Activated T-cell treated with anti-CD3 and anti-CD28 coated beads, Interleukin-2, amount 50 U/mL, for 4 hours (primary cell): ENCODE data around the gene CNKSR1. TPM values are rescaled to one million over a fixed set of nuclear protein-coding genes. Genes with fewer than 3 reads are reported as not detected.

Source experiments
- ATAC-seq, 2 donors: fragments of 200-7000 bp; cut with Tn5 transposase; one replicate each; pipeline ENCODE4 v1.10.0; 2021
- DNase-seq: peaks from one replicate; pipeline ENCODE4 v3.0.0-alpha.2; 2020
- H3K27me3 Mint-ChIP-seq: one replicate; pipeline ENCODE4 v1.8.0; 2021; ENCODE audit warnings: low read depth, mixed read lengths
- H3K36me3 Mint-ChIP-seq: one replicate; pipeline ENCODE4 v1.8.0; 2022; ENCODE audit warnings: mixed read lengths; ENCODE audit not compliant: insufficient read depth
- H3K4me1 Mint-ChIP-seq: one replicate; pipeline ENCODE4 v1.8.0; 2021; ENCODE audit warnings: low read depth, mixed read lengths
- H3K4me3 Mint-ChIP-seq: one replicate; pipeline ENCODE4 v1.8.0; 2021; ENCODE audit warnings: mild to moderate bottlenecking, moderate library complexity, mixed read lengths
- H3K9me3 Mint-ChIP-seq: one replicate; pipeline ENCODE4 v1.8.0; 2021; ENCODE audit warnings: mixed read lengths
- total RNA-seq, 3 donors: library from RNA; stranded (reverse); gene quantifications; one replicate each; pipeline ENCODE4 v1.2.1, GENCODE V29; 2021

CNKSR1 gene
- total RNA-seq, 3 donors from 2014 or later: 4.3 to 6.1 (median 5.1) TPM

DNA sequence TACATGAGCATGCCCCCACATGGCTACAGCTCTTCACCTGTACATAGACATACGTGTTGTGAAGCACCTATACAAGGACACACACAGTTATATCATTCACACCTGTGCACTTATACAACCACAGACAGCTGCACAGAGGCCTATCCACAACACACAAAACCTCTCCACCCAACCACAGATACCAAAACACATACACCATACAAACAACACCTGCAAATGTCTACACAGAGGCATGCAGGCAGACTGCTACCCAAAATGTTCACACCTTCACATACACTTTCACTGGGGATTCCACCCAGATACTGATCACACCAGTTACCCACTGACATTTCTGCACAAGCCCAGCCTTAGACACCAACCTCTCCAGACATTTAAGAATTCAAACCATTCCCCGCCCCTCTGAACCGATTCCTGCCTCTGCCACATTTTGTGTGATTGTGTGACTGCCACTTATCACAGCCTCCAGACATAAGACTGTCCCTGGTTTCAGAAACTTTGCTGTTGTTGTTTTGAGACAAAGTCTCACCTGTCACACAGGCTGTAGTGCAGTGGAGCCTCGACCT lies 10.5 kb upstream of the CNKSR1 start:
- Mint-ChIP-seq H3K4me3 (no peak overlapping the region), H3K36me3 (no peaks in the 10 kb centered on the region)
- ATAC-seq: no peak

DNA sequence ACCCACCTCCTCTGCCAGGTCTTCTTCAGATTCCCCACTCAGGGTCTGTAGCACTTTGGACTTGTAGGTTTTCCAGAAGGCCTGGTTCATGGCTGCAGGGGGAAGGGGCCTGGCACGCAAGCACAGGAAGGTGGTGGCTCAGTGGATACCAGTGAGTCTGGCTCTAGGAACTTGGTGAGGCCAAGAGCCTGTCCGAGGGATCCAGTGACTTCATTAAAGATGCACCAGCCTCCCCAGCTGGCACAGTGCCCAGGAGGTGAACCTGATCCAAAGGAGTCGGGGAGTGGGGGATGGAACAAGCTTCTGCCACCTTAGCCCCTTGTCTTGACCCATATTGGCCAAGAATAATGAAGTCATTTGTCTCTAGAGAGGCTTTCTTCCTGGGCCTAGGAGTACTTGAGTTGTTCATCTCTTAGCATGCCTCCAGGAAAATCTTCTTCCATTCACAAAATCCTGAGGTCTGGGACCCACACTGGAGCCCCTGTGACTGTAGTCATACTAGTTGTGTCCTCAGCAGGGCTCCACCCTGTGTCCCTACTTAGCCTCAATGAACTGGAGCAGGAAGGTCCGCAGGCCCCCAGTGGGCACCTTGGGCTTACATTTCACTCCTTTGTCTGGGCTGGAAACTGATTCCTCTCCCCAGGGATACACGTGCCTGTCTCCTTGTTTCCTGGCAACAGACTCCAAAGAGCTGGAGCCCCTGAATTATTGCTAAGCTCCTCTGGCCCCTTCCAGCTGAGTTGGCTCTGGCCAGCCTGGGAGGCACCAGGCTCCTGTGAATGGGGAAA lies 8.7 kb upstream of the CNKSR1 start, which contains the start of gene C1orf232:
Gene C1orf232 (minus strand): TSS at position 554 of the 788 bp plus-strand sequence. CDS start 464 bp downstream, at position 90.
- DNase-seq (no peak), ATAC-seq (no peak)
- peaks cover 3% of the 10 kb centered on the region for H3K27me3 Mint-ChIP-seq
- no peaks in the 10 kb centered on the region for H3K36me3 Mint-ChIP-seq
- H3K4me1 Mint-ChIP-seq: peaks cover 15% of the 10 kb centered on the region
- peak within 1 kb of the TSS; percentile 93 for H3K4me3 Mint-ChIP-seq
- H3K9me3 Mint-ChIP-seq: no peaks in the 10 kb centered on the region

More for the DNA sequence above, 10.5 kb upstream of the CNKSR1 start:
- no peak for DNase-seq
- Mint-ChIP-seq H3K9me3 (no peaks in the 10 kb centered on the region), H3K4me1 (peaks cover 20% of the 10 kb centered on the region), H3K27me3 (peaks cover 16% of the 10 kb centered on the region)

DNA sequence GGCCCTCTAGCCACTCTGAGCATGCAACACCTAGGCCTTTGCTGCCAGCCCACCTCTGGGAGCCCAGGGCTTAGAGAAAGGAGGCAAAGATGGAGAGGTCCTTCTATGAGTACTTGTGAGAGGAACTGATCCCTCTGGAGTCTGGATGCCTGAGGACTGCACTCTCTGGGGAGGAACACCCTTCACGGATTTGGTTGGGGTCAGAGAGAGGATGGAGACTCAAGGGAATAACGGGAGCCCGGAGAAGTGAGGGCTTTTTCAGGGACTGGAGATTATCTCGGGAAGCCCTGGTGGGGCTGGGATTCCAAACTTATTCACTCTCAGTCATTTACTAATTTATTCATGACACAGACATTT lies 8.1 kb upstream of the CNKSR1 start:
- Mint-ChIP-seq H3K36me3 (no peaks in the 10 kb centered on the region), H3K9me3 (no peaks in the 10 kb centered on the region), H3K4me1 (peaks cover 14% of the 10 kb centered on the region), H3K27me3 (no peaks in the 10 kb centered on the region), H3K4me3 (peak overlapping the region; percentile 93)
- DNase-seq: no peak
- ATAC-seq: no peak

DNA sequence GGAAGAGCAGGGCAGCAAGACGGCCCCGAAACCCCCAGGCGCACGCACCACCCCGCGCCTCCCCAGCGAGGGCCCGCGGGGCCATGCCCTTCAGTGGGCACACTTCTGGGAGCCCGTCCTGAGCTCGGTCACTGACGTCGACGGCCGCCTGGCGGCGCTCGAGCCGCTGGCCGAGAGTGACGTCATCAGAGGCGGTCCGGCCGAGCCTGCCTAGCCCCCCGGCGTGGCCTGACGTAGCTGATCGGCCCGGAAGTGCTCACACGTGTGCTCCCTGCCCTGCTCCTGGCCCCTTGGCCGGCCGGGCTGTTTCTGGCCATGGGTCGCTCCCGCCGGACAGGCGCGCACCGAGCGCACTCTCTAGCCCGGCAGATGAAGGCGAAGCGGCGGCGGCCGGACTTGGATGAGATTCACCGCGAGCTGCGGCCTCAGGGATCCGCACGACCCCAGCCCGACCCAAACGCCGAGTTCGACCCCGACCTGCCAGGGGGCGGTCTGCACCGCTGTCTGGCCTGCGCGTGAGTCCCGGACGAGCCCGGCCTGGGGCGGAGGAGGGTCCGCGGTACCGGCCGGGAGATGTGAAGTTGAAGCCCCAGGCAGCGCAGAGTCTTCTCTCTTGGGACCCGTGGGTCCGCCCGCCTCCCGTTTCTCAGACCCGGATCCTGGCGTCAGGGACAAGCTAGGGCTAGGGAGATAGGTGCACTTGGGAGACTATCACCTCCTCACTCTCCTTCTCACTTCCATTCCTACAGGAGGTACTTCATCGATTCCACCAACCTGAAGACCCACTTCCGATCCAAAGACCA lies 7.4 kb upstream of the CNKSR1 start, which contains the start of gene ZNF593:
Gene ZNF593 (plus strand): TSS at position 240 of the 803 bp plus-strand sequence. CDS start 76 bp downstream, at position 316.
- peak within 1 kb of the TSS; percentile 93 for H3K4me3 Mint-ChIP-seq
- peaks cover 14% of the 10 kb centered on the region for H3K4me1 Mint-ChIP-seq

DNA sequence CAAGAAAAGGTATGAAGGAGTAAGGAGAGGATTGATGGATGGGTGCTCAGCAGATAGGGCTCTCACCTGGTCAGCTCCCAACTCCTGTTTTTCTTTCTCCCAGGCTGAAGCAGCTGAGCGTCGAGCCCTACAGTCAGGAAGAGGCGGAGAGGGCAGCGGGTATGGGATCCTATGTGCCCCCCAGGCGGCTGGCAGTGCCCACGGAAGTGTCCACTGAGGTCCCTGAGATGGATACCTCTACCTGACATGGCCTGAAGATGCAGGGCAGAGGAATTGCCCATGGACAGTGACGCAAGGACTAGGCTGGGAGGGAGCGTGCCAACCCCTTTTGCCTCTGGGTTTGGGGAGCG lies 6.8 kb upstream of the CNKSR1 start:
- H3K36me3 Mint-ChIP-seq: no peaks in the 10 kb centered on the region
- ATAC-seq (no peak), DNase-seq (no peak)
- no peaks in the 10 kb centered on the region for H3K9me3 Mint-ChIP-seq
- H3K4me1 Mint-ChIP-seq: peaks cover 14% of the 10 kb centered on the region
- H3K27me3 Mint-ChIP-seq: no peaks in the 10 kb centered on the region
- H3K4me3 Mint-ChIP-seq: peak overlapping the region; percentile 93

More for the DNA sequence above, 7.4 kb upstream of the CNKSR1 start, which contains the start of gene ZNF593:
- peak; percentile 86 for DNase-seq
- no peaks in the 10 kb centered on the region for H3K9me3 Mint-ChIP-seq
- no peaks in the 10 kb centered on the region for H3K36me3 Mint-ChIP-seq
- peak; percentile 92 to 93 for ATAC-seq
- no peaks in the 10 kb centered on the region for H3K27me3 Mint-ChIP-seq

DNA sequence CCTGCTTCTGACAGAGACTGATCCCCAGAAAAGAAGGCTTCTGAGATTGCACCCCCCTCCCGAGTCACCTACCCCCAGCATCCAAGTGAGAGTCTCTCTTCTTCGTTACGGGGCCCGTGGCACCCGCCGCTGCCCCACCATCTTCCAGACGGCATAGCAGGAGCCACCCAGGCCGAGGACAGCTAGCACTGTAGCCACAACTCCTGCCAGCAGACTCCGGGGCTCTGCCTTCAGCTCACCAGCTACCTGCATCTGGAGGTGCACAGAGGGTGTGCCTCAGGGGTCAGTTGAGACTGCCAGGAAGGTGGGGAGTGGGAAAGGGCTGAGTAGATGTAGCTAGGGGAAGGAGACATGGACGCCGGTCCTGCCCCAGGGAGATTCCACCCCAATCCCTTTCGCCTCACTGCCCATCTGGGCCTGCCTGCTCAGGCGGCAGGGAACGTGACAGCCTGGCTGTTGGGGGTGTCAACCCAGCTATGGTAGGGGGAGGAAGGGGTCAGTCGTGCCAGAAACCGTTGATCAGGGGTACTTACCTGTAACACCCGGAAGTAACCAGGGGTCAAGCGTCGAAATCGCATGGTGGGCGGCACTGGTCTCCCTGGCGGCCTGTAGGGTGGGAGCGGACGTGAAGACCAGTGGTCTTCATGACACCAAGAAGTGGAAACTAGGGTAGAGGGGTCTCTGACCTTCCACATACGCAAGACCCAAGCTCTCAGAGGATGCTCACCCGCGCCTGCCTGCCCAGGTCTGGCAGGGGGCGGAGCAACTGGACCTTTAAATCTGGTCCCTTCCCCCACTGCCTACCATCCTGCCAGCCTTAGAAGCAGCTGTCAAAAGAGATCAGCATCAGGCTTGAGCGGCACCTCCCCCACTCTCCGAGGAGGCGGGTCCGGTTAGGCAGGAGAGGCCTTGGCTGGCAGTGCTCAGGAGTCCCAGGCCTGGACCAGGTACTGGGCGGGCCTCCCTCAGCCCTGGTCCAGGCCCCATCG lies 5.9 kb upstream of the CNKSR1 start, which contains the start of gene ZNF593OS:
Gene ZNF593OS (minus strand): TSS at position 749 of the 989 bp plus-strand sequence. CDS start 171 bp downstream, at position 578.
- Mint-ChIP-seq H3K36me3 (no peaks in the 10 kb centered on the region), H3K27me3 (no peaks in the 10 kb centered on the region), H3K4me3 (peak within 1 kb of the TSS; percentile 93), H3K9me3 (no peaks in the 10 kb centered on the region), H3K4me1 (peaks cover 14% of the 10 kb centered on the region)
- DNase-seq (no peak), ATAC-seq (no peak)

DNA sequence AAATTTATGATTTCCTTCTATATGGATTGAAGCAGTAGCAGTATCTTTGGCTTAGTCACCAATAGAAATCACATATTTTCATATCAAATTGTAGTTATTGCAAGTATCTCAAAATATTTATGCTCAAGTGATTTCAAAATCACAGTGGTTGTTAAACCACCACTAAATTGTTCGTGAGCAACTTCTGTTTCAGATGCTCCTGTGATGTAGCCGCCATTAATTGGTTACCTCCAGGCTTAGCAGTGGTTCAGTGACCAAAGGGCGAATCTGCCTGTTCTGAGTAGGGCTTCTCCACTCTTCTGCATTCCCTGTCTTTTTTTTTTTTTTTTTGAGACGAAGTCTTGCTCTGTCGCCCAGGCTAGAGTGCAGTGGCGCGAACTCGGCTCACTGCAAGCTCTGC lies 1.9 kb upstream of the CNKSR1 start:
- no peaks in the 10 kb centered on the region for H3K36me3 Mint-ChIP-seq
- DNase-seq (no peak), ATAC-seq (no peak)
- no peaks in the 10 kb centered on the region for H3K27me3 Mint-ChIP-seq
- no peak overlapping the region for H3K4me3 Mint-ChIP-seq
- peaks cover 8% of the 10 kb centered on the region for H3K4me1 Mint-ChIP-seq
- H3K9me3 Mint-ChIP-seq: no peaks in the 10 kb centered on the region

DNA sequence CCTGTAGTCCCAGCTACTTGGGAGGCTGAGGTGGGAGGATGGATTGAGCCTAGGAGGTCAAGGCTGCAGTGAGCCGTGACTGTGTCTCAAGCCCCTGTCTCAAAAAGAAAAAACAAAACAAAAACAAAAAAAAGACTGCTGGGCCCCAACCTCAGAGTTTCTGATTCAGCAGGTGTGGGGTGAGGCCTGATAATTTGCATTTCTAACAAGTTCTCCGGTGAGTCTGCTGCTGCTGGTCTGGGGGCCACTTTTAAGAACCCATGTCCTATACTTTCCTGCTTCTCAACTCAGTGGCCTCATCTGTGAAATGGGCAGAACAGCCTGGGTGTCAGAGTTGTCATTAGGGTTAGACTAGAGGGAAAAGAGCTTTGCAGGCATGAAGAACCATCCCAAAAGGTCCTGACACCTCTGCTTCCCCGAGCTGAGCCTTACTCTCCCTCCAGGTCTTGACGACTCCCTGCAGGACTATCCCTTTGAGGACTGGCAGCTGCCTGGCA lies 2.8 kb downstream of the CNKSR1 start:
- ATAC-seq (no peak), DNase-seq (no peak)
- Mint-ChIP-seq H3K9me3 (no peaks in the 10 kb centered on the region), H3K4me3 (no peak overlapping the region), H3K36me3 (no peaks in the 10 kb centered on the region), H3K27me3 (no peaks in the 10 kb centered on the region), H3K4me1 (no peaks in the 10 kb centered on the region)

DNA sequence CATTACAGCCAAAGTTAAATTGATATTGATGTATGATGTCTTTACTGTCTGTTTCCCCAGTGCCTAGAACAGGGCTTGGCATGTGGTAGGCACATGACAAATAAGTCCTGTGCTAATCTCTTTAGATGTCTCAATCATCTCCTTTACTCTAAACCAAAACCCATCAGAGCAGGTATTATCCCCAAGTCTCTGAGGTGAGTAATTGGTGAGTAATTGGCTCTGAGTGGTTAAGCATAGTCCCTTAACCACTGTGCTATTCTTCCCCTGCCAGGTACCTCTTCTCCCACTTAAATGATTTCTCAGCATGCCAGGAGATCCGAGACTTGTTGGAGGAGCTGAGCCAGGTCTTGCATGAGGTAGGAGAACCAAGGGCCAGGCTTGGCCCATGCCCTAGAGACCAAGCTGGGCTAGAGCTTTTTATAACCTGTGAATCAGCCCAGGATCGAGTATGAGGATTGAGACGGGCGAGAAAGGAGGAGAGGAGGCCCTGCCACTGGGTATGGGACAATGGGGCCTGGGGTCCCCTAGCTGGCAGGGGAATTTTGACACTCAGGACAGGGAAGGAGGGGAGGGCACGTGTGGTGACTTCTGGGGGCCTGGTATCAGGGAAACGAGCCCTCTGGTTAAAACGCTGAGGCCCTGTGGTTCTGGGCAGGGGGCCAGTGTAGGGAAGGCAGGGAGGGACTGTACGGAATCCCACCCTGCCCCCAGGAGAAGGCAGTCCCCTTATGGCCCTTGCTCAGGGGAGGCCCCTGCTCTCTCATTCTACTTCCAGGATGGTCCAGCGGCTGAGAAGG lies 4.5 kb downstream of the CNKSR1 start:
- no peaks in the 10 kb centered on the region for H3K36me3 Mint-ChIP-seq

DNA sequence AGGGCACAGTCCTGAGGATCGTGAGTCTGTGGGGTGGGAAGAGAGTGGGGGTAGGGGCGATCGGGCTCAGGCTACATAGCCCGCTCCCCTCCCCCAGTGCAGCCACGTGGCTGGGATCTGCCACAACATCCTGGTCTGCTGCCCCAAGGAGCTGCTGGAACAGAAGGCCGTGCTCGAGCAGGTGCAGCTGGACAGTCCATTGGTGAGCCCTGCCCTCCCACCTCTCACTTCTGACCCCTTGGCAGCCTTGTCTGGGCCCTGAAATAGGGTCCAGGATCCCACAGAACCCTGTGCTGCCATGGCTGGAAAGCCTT lies 5.0 kb downstream of the CNKSR1 start:
- no peaks in the 10 kb centered on the region for H3K27me3 Mint-ChIP-seq
- DNase-seq (no peak), ATAC-seq (no peak)
- H3K36me3 Mint-ChIP-seq: no peaks in the 10 kb centered on the region
- H3K9me3 Mint-ChIP-seq: no peaks in the 10 kb centered on the region
- H3K4me3 Mint-ChIP-seq: no peak overlapping the region
- no peaks in the 10 kb centered on the region for H3K4me1 Mint-ChIP-seq

More for the DNA sequence above, 4.5 kb downstream of the CNKSR1 start:
- H3K27me3 Mint-ChIP-seq: no peaks in the 10 kb centered on the region
- H3K4me3 Mint-ChIP-seq: no peak overlapping the region
- H3K9me3 Mint-ChIP-seq: no peaks in the 10 kb centered on the region
- H3K4me1 Mint-ChIP-seq: no peaks in the 10 kb centered on the region
- DNase-seq: no peak
- peak; percentile 76 to 92 for ATAC-seq

DNA sequence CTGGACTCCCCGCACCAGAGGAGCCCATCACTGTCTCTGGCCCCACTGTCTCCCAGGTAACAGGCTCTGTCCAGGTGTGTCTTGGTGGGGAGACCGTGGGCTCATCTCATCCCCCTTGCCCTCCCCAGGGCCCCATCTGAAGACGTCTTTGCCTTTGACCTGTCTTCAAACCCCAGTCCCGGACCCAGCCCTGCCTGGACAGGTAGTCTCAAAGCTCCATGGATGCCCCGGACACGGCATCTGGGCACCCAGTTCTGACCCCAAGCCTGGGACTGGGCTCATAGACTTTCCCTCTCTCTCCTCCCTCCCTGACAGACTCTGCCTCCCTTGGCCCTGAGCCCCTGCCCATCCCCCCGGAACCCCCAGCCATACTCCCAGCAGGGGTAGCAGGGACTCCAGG lies 6.8 kb downstream of the CNKSR1 start:
- Mint-ChIP-seq H3K9me3 (no peaks in the 10 kb centered on the region), H3K36me3 (no peaks in the 10 kb centered on the region), H3K4me3 (no peak overlapping the region), H3K4me1 (no peaks in the 10 kb centered on the region), H3K27me3 (no peaks in the 10 kb centered on the region)
- DNase-seq (no peak), ATAC-seq (no peak)

DNA sequence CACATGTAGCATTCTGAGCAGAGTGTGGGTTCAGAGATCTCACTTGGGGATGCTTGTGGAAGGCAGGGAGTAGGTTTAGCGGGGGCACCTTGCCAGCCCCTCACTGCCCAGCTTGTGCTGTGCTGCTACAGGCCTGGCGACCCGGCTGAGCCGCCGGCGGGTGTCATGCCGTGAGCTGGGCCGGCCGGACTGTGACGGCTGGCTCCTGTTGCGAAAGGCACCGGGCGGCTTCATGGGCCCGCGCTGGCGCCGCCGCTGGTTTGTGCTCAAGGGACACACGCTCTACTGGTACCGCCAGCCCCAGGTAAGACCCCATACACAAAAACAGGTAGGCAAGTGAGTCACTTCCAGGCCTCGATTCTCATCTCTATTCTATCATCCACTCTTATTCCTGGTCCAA lies 7.6 kb downstream of the CNKSR1 start:
- H3K9me3 Mint-ChIP-seq: no peaks in the 10 kb centered on the region
- H3K36me3 Mint-ChIP-seq: no peaks in the 10 kb centered on the region
- no peaks in the 10 kb centered on the region for H3K27me3 Mint-ChIP-seq
- no peak overlapping the region for H3K4me3 Mint-ChIP-seq
- DNase-seq (no peak), ATAC-seq (no peak)
- H3K4me1 Mint-ChIP-seq: no peaks in the 10 kb centered on the region

DNA sequence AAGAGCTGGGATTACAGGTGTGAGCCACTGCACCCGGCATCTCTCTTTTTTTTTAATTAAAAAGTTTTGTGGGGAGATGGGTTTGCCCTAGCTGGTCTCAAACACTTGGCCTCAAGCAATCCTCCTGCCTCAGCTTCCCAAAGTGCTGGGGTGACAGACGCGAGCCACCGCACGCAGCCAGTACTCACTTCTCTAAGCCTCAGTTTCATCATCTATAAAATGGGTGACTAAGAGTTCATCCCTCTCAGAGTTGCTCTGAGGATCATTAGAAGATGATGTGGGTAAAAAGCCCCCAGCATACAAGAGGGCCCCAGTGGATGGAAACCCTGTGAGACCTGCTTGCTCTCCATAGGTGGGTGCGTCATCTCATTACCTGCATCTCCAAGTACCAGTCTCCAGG lies 10.6 kb downstream of the CNKSR1 start:
- no peak for ATAC-seq
- Mint-ChIP-seq H3K4me1 (peaks cover 12% of the 10 kb centered on the region), H3K9me3 (no peaks in the 10 kb centered on the region), H3K27me3 (no peaks in the 10 kb centered on the region), H3K4me3 (no peak overlapping the region), H3K36me3 (no peaks in the 10 kb centered on the region)
- no peak for DNase-seq
